CD4-positive, CD25-positive, alpha-beta regulatory T cell (primary cell): ENCODE results near the gene PCSK9. TPM values are rescaled to one million over a fixed set of nuclear protein-coding genes. Genes with fewer than 3 reads are reported as not detected.

Experiments used
- ATAC-seq, 2 donors: fragments of 150-1000 bp; cut with Tn5 transposase; one replicate each; pipeline ENCODE4 v1.10.0; 2021; ENCODE audit warnings: low read depth in 2 of 2, moderate number of reproducible peaks in 2 of 2, moderate library complexity in 1 of 2
- DNase-seq, 3 donors: peaks; one replicate each; pipeline versions ENCODE4 v3.0.0 to v3.0.0-alpha.2; 2012 to 2022; ENCODE audit warnings: mixed read lengths in 1 of 3
- H3K27ac ChIP-seq: one replicate; pipeline ENCODE4 v1.7.0; 2013; ENCODE audit warnings: mild to moderate bottlenecking, low read length; ENCODE audit not compliant: insufficient read depth, poor library complexity, severe bottlenecking
- H3K27me3 ChIP-seq: one replicate; pipeline ENCODE4 v1.7.0; 2013; ENCODE audit warnings: low read length; ENCODE audit not compliant: control insufficient read depth, insufficient read depth
- H3K36me3 ChIP-seq: one replicate; pipeline ENCODE4 v1.7.0; 2013; ENCODE audit warnings: mild to moderate bottlenecking, low read length, moderate library complexity; ENCODE audit not compliant: control insufficient read depth, insufficient read depth
- H3K4me1 ChIP-seq: 2 replicates; pipeline ENCODE4 v1.7.0; 2013; ENCODE audit warnings: mild to moderate bottlenecking, low read length; ENCODE audit not compliant: insufficient read depth, control insufficient read depth, poor library complexity, severe bottlenecking
- H3K4me3 ChIP-seq: one replicate; pipeline ENCODE4 v1.7.0; 2013; ENCODE audit warnings: low read depth, mild to moderate bottlenecking, low read length, moderate library complexity
- H3K9me3 ChIP-seq, 2 experiments: 1 replicate in 1 of 2; 2 replicates in 1 of 2; pipeline ENCODE4 v1.7.0; 2013; ENCODE audit warnings: low read length in 2 of 2, mild to moderate bottlenecking in 1 of 2, moderate library complexity in 1 of 2; ENCODE audit not compliant: control insufficient read depth in 2 of 2
- H3K27ac Mint-ChIP-seq, 3 donors: one replicate each; pipeline ENCODE4 v1.8.0; 2020 to 2022; ENCODE audit warnings: mild to moderate bottlenecking in 3 of 3, mixed read lengths in 3 of 3, moderate library complexity in 2 of 3
- H3K27me3 Mint-ChIP-seq: one replicate; pipeline ENCODE4 v1.8.0; 2022; ENCODE audit warnings: mild to moderate bottlenecking, mixed read lengths
- H3K36me3 Mint-ChIP-seq: one replicate; pipeline ENCODE4 v1.8.0; 2020; ENCODE audit warnings: mixed read lengths
- H3K4me1 Mint-ChIP-seq, 4 donors: one replicate each; pipeline ENCODE4 v1.8.0; 2020 to 2022; ENCODE audit warnings: mixed read lengths in 4 of 4, mild to moderate bottlenecking in 1 of 4
- H3K4me3 Mint-ChIP-seq, 4 donors: one replicate each; pipeline ENCODE4 v1.8.0; 2020 to 2022; ENCODE audit warnings: mild to moderate bottlenecking in 4 of 4, mixed read lengths in 4 of 4, moderate library complexity in 3 of 4
- H3K9me3 Mint-ChIP-seq, 7 donors: one replicate each; pipeline ENCODE4 v1.8.0; 2020 to 2022; ENCODE audit warnings: mixed read lengths in 7 of 7, mild to moderate bottlenecking in 3 of 7, moderate library complexity in 2 of 7
- polyA plus RNA-seq, 4 donors: library from polyadenylated mRNA; unstranded; fragments of 300-500 nt; fragmentation: Illumina TruSeq; gene quantifications; one replicate each; pipeline ENCODE4 v1.2.3, GENCODE V29; 2021
- total RNA-seq: library from RNA; stranded (reverse); gene quantifications from one replicate; pipeline ENCODE4 v1.2.3, GENCODE V29; 2022

PCSK9 gene
- total and polyA plus RNA-seq, 5 donors from 2014 or later = not detected

DNA sequence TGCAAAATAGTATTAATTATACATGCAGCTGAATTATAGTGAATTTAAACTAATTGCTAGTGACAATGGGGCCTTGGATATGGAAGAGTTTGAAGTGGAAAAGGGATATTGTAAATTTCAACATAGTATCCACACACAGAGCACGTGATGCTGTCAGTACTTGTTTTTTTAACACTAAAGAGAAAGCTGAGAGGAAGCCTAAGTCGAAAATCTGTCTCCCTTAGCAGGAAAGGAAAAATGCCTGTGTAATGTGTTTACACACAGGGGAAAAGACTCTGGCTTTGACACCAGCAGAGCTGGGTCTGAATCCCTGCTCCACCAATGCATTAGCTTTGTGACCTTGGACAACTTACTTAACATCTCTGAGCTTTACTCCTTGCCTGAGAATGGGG lies 42.6 kb downstream of the PCSK9 start:
- Mint-ChIP-seq H3K27me3 (no peaks in the 10 kb centered on the region), H3K9me3 (no peaks in the 10 kb centered on the region), H3K4me3 (no peak overlapping the region), H3K27ac (peak overlapping the region in 2 of 3 donors; percentile 11 to 55), H3K4me1 (no peaks in the 10 kb centered on the region), H3K36me3 (peaks cover 36% of the 10 kb centered on the region)
- no peaks in the 10 kb centered on the region for H3K9me3 ChIP-seq
- H3K4me1 ChIP-seq = no peaks in the 10 kb centered on the region
- H3K27me3 ChIP-seq = no peaks in the 10 kb centered on the region
- H3K27ac ChIP-seq = no peak overlapping the region
- DNase-seq (no peak), ATAC-seq (no peak)
- H3K4me3 ChIP-seq = no peak overlapping the region
- peaks cover 97% of the 10 kb centered on the region for H3K36me3 ChIP-seq

DNA sequence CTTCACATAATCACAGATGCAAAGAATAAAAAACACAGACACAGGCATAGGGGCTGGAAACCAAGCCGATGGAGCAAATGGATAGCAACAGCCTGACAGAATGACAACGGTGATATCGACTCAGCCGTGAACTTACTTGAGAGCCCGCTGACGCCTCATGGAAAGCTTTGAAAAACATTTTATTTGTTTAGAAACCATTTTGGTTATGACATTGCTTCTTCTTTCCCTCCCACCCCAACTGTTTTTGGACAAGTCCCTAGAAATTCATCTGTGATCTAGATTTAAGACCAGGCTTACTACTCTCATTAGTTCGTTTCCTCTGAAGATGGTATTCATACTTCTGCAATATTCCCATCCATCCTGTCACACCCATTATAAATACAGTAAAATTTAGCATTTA lies 44.9 kb downstream of the PCSK9 start:
- Mint-ChIP-seq H3K4me3 (no peak overlapping the region), H3K9me3 (no peaks in the 10 kb centered on the region), H3K4me1 (peaks cover 0 to 6% (median 4%) of the 10 kb centered on the region in 4 donors), H3K27me3 (no peaks in the 10 kb centered on the region), H3K36me3 (peaks cover 44% of the 10 kb centered on the region), H3K27ac (no peak overlapping the region)
- H3K4me3 ChIP-seq = no peak overlapping the region
- ATAC-seq (no peak), DNase-seq (no peak)
- no peak overlapping the region for H3K27ac ChIP-seq
- peaks cover 94% of the 10 kb centered on the region for H3K36me3 ChIP-seq
- no peaks in the 10 kb centered on the region for H3K4me1 ChIP-seq
- H3K27me3 ChIP-seq = no peaks in the 10 kb centered on the region
- H3K9me3 ChIP-seq = no peaks in the 10 kb centered on the region

DNA sequence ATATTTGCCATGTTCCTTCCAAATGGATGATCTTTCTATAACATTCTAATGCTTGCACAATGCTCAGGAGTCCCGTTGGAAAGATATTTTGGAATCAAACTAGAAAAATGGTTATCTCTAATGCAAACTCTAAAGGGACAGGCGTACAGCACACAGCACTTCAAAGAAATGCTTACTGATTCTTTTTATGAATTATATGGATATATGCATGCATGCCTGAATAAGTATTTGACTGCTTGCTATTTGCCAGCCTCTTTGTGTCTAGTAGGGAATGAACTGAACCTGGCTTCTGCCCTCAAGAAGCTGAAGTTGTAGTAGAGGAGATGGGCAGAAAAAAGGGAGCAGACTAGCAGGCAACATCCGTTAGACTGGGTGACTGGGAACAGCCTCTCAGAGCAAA lies 48.1 kb downstream of the PCSK9 start:
- Mint-ChIP-seq H3K4me3 (no peak overlapping the region), H3K4me1 (peaks cover 0 to 7% (median 5%) of the 10 kb centered on the region in 4 donors), H3K27ac (peak overlapping the region in 1 of 3 donors; percentile 76), H3K36me3 (peaks cover 57% of the 10 kb centered on the region), H3K9me3 (no peaks in the 10 kb centered on the region), H3K27me3 (no peaks in the 10 kb centered on the region)
- Histone ChIP-seq H3K4me3 (no peak overlapping the region), H3K4me1 (no peaks in the 10 kb centered on the region), H3K27me3 (no peaks in the 10 kb centered on the region), H3K36me3 (peaks cover 93% of the 10 kb centered on the region), H3K9me3 (no peaks in the 10 kb centered on the region), H3K27ac (no peak overlapping the region)
- no peak for ATAC-seq
- no peak for DNase-seq

DNA sequence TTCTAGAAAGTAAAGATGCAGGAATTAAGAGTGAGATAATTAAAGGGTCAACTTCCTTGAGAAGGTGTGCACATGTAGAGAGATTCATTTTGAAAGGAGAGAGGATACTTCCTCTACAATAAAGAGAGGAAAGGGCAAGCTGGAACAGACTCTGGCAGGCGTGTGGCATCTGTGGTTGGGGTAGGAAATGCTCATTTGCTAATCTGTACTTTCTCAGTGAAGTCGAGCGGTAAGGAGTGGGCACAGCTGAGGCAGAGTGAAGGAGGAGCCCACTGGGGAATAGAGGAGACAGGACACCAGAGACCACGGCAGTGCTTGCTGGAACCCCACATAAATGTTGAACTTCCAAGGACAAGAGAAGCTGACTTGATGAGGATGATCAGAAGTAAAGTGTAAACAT lies 49.1 kb downstream of the PCSK9 start:
- H3K36me3 ChIP-seq = peaks cover 93% of the 10 kb centered on the region
- H3K27me3 Mint-ChIP-seq = no peaks in the 10 kb centered on the region
- H3K27ac ChIP-seq = no peak overlapping the region
- H3K4me3 Mint-ChIP-seq = no peak overlapping the region
- peak overlapping the region in 2 of 3 donors; percentile 75 to 76 for H3K27ac Mint-ChIP-seq
- peaks cover 56% of the 10 kb centered on the region for H3K36me3 Mint-ChIP-seq
- no peaks in the 10 kb centered on the region for H3K9me3 ChIP-seq
- no peaks in the 10 kb centered on the region for H3K4me1 ChIP-seq
- no peaks in the 10 kb centered on the region for H3K27me3 ChIP-seq
- H3K4me3 ChIP-seq = no peak overlapping the region
- H3K4me1 Mint-ChIP-seq = peaks cover 0 to 7% (median 5%) of the 10 kb centered on the region in 4 donors
- ATAC-seq (no peak), DNase-seq (no peak)
- H3K9me3 Mint-ChIP-seq = no peaks in the 10 kb centered on the region

DNA sequence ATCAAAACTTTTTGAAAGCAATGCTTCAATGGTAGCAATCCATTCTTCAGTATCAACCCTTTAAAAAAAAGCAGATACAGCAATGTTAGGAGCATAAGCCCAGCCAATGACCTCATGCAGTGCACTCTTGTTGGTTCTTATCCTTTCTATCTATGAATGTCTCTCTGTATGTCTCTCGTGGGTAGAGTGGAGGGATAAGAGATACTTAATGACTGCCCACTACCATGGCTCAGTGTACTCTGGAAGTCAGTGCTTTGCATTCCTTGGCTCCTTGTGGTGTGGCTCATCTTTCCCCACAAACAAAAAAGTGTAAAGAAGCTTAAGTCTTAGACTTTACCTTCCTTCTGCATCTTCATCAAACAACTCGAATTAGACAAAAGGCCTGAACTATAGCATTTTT lies 50.3 kb downstream of the PCSK9 start:
- no peaks in the 10 kb centered on the region for H3K27me3 ChIP-seq
- Mint-ChIP-seq H3K4me3 (no peak overlapping the region), H3K4me1 (peaks cover 0 to 12% (median 5%) of the 10 kb centered on the region in 4 donors), H3K36me3 (peaks cover 62% of the 10 kb centered on the region), H3K27me3 (no peaks in the 10 kb centered on the region), H3K9me3 (no peaks in the 10 kb centered on the region), H3K27ac (no peak overlapping the region)
- no peak overlapping the region for H3K4me3 ChIP-seq
- no peaks in the 10 kb centered on the region for H3K4me1 ChIP-seq
- peaks cover 92% of the 10 kb centered on the region for H3K36me3 ChIP-seq
- H3K27ac ChIP-seq = no peak overlapping the region
- no peak for ATAC-seq
- no peaks in the 10 kb centered on the region for H3K9me3 ChIP-seq
- DNase-seq = no peak

DNA sequence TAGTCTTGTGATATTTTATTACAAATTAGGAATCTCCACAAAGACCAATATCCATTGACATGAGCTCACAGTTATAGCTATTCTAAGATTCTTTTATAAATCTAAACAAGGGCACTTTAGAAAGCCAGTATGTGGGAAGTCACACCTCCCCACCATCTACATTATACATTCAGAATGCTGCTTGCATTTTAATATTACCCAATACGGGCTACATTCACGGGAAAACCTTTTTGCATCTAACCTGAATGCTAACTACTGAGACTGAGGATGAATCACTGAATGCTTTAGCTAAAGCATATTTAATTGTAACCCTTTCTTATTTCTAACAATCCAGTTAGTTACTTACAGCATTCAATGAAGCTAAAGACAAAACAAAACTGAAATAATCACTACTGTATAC lies 53.1 kb downstream of the PCSK9 start:
- Histone ChIP-seq H3K4me3 (no peak overlapping the region), H3K9me3 (no peaks in the 10 kb centered on the region), H3K4me1 (no peaks in the 10 kb centered on the region), H3K36me3 (peaks cover 93% of the 10 kb centered on the region), H3K27ac (no peak overlapping the region), H3K27me3 (no peaks in the 10 kb centered on the region)
- Mint-ChIP-seq H3K27ac (no peak overlapping the region), H3K36me3 (peaks cover 73% of the 10 kb centered on the region), H3K4me1 (peaks cover 0 to 12% (median 5%) of the 10 kb centered on the region in 4 donors), H3K27me3 (no peaks in the 10 kb centered on the region), H3K4me3 (no peak overlapping the region), H3K9me3 (no peaks in the 10 kb centered on the region)
- ATAC-seq (no peak), DNase-seq (no peak)

DNA sequence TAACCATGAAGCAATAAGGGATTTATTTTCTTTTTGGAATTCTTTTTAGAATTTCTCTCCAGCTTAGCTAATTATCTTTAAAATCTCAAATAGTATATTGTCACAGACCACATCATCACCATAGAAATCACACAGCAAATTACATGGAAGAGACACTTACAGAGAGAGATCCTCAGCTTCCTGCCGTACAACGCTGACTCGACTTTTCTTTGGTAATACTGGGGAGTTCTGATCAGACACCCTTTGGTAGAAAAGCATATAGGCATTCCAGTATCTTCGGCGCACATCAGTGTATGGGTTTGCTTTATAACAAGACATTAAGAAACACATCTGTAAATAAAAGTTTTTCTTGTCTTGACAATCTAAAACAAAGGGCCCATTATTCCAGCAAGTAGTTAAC lies 55.7 kb downstream of the PCSK9 start:
- ATAC-seq = no peak
- Mint-ChIP-seq H3K4me3 (no peak overlapping the region), H3K36me3 (peaks cover 68% of the 10 kb centered on the region), H3K27me3 (no peaks in the 10 kb centered on the region), H3K4me1 (peaks cover 0 to 11% (median 1%) of the 10 kb centered on the region in 4 donors), H3K9me3 (no peaks in the 10 kb centered on the region), H3K27ac (peak overlapping the region; percentile 27 to 80 (median 76))
- no peaks in the 10 kb centered on the region for H3K4me1 ChIP-seq
- peaks cover 95% of the 10 kb centered on the region for H3K36me3 ChIP-seq
- H3K27ac ChIP-seq = no peak overlapping the region
- H3K4me3 ChIP-seq = no peak overlapping the region
- H3K27me3 ChIP-seq = no peaks in the 10 kb centered on the region
- DNase-seq = no peak
- no peaks in the 10 kb centered on the region for H3K9me3 ChIP-seq

DNA sequence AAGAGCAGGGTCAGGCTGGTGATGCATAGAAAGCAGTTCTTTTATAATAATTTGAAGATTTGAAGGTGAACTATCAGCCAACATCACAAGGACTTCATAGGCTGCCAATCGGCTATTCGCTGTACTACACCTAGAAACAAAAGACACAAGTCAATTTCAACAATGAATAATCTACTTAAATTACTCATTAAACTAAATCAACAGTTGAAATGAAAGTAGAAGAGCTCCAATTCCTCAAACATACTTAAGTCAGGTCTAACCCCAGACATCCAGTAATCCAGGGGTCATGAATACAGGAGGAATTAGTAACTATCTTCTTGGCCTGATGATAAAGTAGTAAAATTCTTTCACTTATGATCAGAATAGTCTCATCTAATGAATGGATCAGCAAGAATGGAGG lies 64.5 kb downstream of the PCSK9 start:
- no peak overlapping the region for H3K4me3 ChIP-seq
- Mint-ChIP-seq H3K4me3 (no peak overlapping the region), H3K27me3 (no peaks in the 10 kb centered on the region), H3K4me1 (peaks cover 0 to 5% (median 0%) of the 10 kb centered on the region in 4 donors), H3K27ac (no peak overlapping the region), H3K9me3 (no peaks in the 10 kb centered on the region), H3K36me3 (peaks cover 45% of the 10 kb centered on the region)
- peaks cover 90% of the 10 kb centered on the region for H3K36me3 ChIP-seq
- no peaks in the 10 kb centered on the region for H3K27me3 ChIP-seq
- no peaks in the 10 kb centered on the region for H3K9me3 ChIP-seq
- no peaks in the 10 kb centered on the region for H3K4me1 ChIP-seq
- DNase-seq (no peak), ATAC-seq (no peak)
- no peak overlapping the region for H3K27ac ChIP-seq
